Panc1 (cell line): ENCODE data around the gene IFNA7. TPM values are rescaled to one million over a fixed set of nuclear protein-coding genes. Genes with fewer than 3 reads are reported as not detected.

ENCODE experiments used
- ATAC-seq: fragments of 200-7000 bp; cut with Tn5 transposase; 2 replicates; pipeline ENCODE4 v1.9.1; 2020; ENCODE audit warnings: mild to moderate bottlenecking, moderate library complexity
- BruUV-seq: library from RNA; stranded (reverse); fragments of 400-500 nt; replicated peaks from 2 replicates; lab custom pipeline; 2021; lab: Mats Ljungman, UMichigan
- CTCF ChIA-PET: fragments of 300-600 bp; sonication (Branson Sonifier 250); formaldehyde crosslinking; loops from one replicate; lab custom pipeline; 2022; ENCODE audit warnings: antibody characterized with exemption; lab: Charles Lee
- POLR2A ChIA-PET: fragments of 300-600 bp; sonication (Branson Sonifier 250); formaldehyde crosslinking; loops from one replicate; lab custom pipeline; 2022; ENCODE audit warnings: antibody characterized with exemption; lab: Charles Lee
- DNase-seq: peaks from one replicate; pipeline ENCODE4 v3.0.0-alpha.2; 2010; ENCODE audit warnings: low read depth, low spot score
- H3K27ac ChIP-seq: 2 replicates; pipeline ENCODE4 v1.5.1; 2011; ENCODE audit warnings: mild to moderate bottlenecking, low read length, inconsistent platforms
- H3K27me3 ChIP-seq: fragments of 200-500 bp; sonication (Bioruptor generic); 2 replicates; pipeline ENCODE4 v1.6.0; 2014; ENCODE audit warnings: low read length, inconsistent platforms; ENCODE audit not compliant: control insufficient read depth, insufficient read depth
- H3K36me3 ChIP-seq: fragments of 200-500 bp; sonication (Bioruptor generic); 2 replicates; pipeline ENCODE4 v1.5.1; 2014; ENCODE audit warnings: inconsistent platforms, mild to moderate bottlenecking, low read length, moderate library complexity; ENCODE audit not compliant: control insufficient read depth, insufficient read depth
- H3K4me1 ChIP-seq: 2 replicates; pipeline ENCODE4 v1.5.1; 2011; ENCODE audit warnings: inconsistent platforms, mild to moderate bottlenecking, low read length, moderate library complexity; ENCODE audit not compliant: control insufficient read depth, insufficient read depth
- H3K4me3 ChIP-seq, 2 experiments: 2 replicates each; pipeline ENCODE4 v1.5.1; 2011 to 2012; ENCODE audit warnings: low read depth in 2 of 2, low read length in 2 of 2, mild to moderate bottlenecking in 2 of 2, inconsistent platforms in 1 of 2, moderate library complexity in 1 of 2
- H3K9me3 ChIP-seq: fragments of 200-500 bp; sonication (Bioruptor generic); 2 replicates; pipeline ENCODE4 v1.5.1; 2014; ENCODE audit warnings: low read depth, mild to moderate bottlenecking, inconsistent platforms, low read length, moderate library complexity; ENCODE audit not compliant: control insufficient read depth, insufficient read depth
- CTCF ChIP-seq: fragments of 450-650 bp; IDR thresholded peaks from 2 replicates; pipeline ENCODE4 v1.5.1; 2017; ENCODE audit warnings: mild to moderate bottlenecking
- POLR2AphosphoS5 ChIP-seq: IDR thresholded peaks from 2 replicates; pipeline ENCODE4 v1.6.1; 2012; ENCODE audit warnings: mild to moderate bottlenecking, low read depth, low read length, moderate library complexity
- SIN3A ChIP-seq: IDR thresholded peaks from 2 replicates; pipeline ENCODE4 v1.6.1; 2012; ENCODE audit warnings: low read depth, mild to moderate bottlenecking, low read length, moderate library complexity, borderline replicate concordance; ENCODE audit not compliant: insufficient read depth
- TCF7L2 ChIP-seq: IDR thresholded peaks from 2 replicates; pipeline ENCODE4 v1.6.1; 2011; ENCODE audit warnings: mild to moderate bottlenecking, low read depth, low read length, inconsistent platforms
- in situ Hi-C: cut with HindIII; loops from 2 replicates; pipeline ENCODE4 v1.10.0; 2016; ENCODE audit warnings: low sequenced_read_pairs, low pct_unique_long_range_greater_than_20kb
- intact Hi-C: fragments of 100-400 bp; cut with micrococcal nuclease; formaldehyde crosslinking; loops from one replicate; pipeline ENCODE4 v1.10.0; 2022; ENCODE audit not compliant: unreplicated experiment
- total RNA-seq: library from RNA; stranded (reverse); gene quantifications from one replicate; pipeline ENCODE4 v1.2.1, GENCODE V29; 2021; ENCODE audit not compliant: unreplicated experiment
- TF ChIP-seq, protein P1 (sequence below), 2 experiments: IDR thresholded peaks; 2 replicates each; pipeline ENCODE4 v1.6.1; 2011 to 2012; ENCODE audit warnings: low read depth in 2 of 2, control low read depth in 1 of 2, low read length in 1 of 2, mild to moderate bottlenecking in 1 of 2, moderate library complexity in 1 of 2; ENCODE audit not compliant: insufficient read depth in 1 of 2

The IFNA7 gene
- total RNA-seq, 1 experiment from 2014 or later = not detected

- TF ChIP-seq CTCF (no peak), SIN3A (no peak), POLR2AphosphoS5 (no peak), TCF7L2 (no peak)
- TF ChIP-seq, protein P1, sequence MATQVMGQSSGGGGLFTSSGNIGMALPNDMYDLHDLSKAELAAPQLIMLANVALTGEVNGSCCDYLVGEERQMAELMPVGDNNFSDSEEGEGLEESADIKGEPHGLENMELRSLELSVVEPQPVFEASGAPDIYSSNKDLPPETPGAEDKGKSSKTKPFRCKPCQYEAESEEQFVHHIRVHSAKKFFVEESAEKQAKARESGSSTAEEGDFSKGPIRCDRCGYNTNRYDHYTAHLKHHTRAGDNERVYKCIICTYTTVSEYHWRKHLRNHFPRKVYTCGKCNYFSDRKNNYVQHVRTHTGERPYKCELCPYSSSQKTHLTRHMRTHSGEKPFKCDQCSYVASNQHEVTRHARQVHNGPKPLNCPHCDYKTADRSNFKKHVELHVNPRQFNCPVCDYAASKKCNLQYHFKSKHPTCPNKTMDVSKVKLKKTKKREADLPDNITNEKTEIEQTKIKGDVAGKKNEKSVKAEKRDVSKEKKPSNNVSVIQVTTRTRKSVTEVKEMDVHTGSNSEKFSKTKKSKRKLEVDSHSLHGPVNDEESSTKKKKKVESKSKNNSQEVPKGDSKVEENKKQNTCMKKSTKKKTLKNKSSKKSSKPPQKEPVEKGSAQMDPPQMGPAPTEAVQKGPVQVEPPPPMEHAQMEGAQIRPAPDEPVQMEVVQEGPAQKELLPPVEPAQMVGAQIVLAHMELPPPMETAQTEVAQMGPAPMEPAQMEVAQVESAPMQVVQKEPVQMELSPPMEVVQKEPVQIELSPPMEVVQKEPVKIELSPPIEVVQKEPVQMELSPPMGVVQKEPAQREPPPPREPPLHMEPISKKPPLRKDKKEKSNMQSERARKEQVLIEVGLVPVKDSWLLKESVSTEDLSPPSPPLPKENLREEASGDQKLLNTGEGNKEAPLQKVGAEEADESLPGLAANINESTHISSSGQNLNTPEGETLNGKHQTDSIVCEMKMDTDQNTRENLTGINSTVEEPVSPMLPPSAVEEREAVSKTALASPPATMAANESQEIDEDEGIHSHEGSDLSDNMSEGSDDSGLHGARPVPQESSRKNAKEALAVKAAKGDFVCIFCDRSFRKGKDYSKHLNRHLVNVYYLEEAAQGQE (IDR thresholded peaks at IDR 0.05; ENCODE audit: insufficient read depth in 1 of 2, low read depth in 2 of 2, low read length in 1 of 2) = no peak
- no peaks in the 10 kb centered on the region for H3K36me3 ChIP-seq
- no peak for DNase-seq
- H3K4me3 ChIP-seq = no peak overlapping the region
- in situ Hi-C loops (no loop called here), intact Hi-C loops (no loop called here)
- ChIA-PET CTCF (no interaction called here), POLR2A (no interaction called here)
- ATAC-seq = no peak
- no peaks in the 10 kb centered on the region for H3K4me1 ChIP-seq
- no TSS peak for BruUV-seq
- no peak overlapping the region for H3K27ac ChIP-seq
- H3K9me3 ChIP-seq = no peaks in the 10 kb centered on the region
- no peaks in the 10 kb centered on the region for H3K27me3 ChIP-seq
Observed at GRCh38 chr9:21174671-21175070, 27.3 kb downstream of the IFNA7 start.

DNA sequence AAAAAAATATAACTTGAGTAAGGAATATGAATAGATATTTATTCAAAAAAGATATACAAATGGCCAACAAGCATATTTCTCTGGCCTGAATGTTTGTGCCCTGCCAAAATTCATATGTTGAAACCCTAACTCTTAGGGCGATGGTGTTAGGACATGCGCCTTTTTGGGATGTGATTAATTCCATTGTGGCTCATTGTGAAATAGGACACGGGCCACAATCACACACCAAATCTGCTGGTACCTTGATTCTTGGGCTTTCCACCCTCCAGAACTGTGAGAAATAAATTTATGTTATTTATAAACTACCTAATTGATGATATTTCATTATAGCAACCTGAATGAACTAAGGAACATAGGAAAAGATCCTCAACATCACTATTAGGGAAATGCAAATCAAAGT, 29.8 kb downstream of the IFNA7 start:
- in situ Hi-C loops (no loop called here), intact Hi-C loops (no loop called here)
- ATAC-seq = no peak
- Histone ChIP-seq H3K27ac (no peak overlapping the region), H3K4me3 (no peak overlapping the region), H3K36me3 (no peaks in the 10 kb centered on the region), H3K4me1 (no peaks in the 10 kb centered on the region), H3K9me3 (no peaks in the 10 kb centered on the region), H3K27me3 (no peaks in the 10 kb centered on the region)
- POLR2A ChIA-PET = no interaction called here
- no peak for DNase-seq
- no peak for TF ChIP-seq SIN3A
- no peak for TF ChIP-seq TCF7L2
- no peak for TF ChIP-seq CTCF
- TF ChIP-seq POLR2AphosphoS5 = no peak
- TF ChIP-seq, protein P1 (IDR thresholded peaks at IDR 0.05; ENCODE audit: insufficient read depth in 1 of 2, low read depth in 2 of 2, low read length in 1 of 2) = no peak
- CTCF ChIA-PET = no interaction called here
- BruUV-seq = no TSS peak
